SIG-M5 treated with dmso at 0.1 percent for 504 hours (cell line): ENCODE measurements around the gene ELK1.

Experiments used
- DNase-seq: peaks from one replicate; lab custom pipeline; 2025; ENCODE audit not compliant: unreplicated experiment; lab: John Stamatoyannopoulos, UW

Gene ELK1

DNA sequence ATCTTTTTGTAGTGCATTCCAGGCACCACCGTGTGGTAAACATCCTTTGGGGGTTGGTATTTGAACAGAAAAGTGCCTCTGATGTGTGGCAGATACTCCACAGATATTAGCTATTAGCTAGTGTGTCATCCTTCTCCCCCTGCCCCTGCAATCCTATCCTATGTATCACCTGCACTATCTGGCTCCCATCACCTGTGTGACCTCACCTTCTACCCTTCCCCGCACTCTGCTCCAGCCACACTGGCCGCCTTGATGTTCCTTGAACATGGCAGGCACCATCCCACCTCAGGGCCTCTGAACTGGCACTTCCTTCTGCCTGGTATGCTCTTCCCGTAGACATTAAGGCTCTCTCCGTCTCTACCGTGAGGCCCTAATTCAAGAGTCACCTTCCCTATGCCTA is 3.7 kb downstream of the ELK1 start:
- DNase-seq: no peak

DNA sequence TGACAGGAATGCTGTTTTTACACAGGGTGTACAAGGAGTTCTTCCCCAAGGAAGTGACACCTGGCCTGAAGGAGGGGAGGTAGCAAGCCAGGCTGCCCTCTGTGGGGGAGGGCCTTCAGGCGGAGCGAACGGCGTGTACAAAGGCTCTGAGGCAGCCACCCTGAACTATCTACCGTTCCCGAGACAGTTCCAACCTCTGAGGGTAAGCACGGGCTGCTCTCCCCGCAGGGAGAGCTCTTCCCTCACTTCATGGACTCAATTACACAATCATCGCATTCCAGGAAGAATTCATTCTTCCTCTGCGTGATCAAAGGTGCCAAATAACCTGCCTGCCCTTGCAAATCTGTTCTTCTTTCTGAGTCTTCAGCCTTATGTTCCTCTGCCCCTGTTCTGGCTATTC is 4.8 kb downstream of the ELK1 start:
- no peak for DNase-seq

DNA sequence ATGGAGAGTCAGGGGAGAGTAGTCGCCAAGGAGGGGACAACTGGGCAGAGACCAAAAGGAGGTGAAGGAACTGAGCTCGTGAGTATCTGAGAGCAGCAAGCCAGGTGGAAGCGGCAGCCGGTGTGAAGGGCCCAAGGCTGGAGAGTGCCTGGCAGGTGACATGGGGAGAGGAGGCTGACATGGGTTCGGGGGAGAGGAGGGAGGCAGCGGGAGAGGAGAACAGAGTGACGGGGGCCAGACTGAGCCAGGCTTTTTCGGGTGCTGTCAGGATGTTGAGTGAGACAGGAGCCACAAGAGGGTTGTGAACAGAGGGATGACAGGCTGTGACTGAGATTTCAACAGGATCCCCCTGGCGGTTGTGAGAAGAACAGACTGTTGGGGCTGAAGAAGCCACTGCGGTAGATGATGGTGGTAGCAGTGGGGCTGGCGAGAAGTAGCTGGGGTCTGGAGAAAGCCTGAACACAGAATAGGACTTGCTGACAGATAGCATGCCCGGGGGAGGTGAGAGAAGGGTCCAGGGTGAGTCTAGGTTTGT is 5.7 kb downstream of the ELK1 start:
- DNase-seq: peak; percentile 49

DNA sequence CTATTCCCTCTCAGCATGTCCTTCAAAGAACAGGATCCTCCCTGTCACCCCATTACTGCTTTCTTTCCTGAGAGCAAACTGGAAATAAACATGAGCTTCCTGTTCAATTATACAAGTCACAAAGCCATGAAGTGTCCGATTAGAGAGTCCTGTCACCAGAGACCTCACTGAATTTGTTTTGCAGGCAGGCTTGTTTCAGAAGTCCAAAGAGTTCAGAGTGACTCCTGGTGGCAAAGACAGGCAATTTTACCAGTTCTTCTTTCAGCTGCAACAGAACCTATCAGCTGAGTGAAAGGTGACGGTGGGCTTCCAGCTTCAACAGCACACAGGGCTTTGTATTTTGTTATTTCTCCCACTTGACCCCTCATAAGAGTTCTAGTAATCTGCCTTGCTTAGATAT is 6.4 kb downstream of the ELK1 start:
- DNase-seq: peak; percentile 10

DNA sequence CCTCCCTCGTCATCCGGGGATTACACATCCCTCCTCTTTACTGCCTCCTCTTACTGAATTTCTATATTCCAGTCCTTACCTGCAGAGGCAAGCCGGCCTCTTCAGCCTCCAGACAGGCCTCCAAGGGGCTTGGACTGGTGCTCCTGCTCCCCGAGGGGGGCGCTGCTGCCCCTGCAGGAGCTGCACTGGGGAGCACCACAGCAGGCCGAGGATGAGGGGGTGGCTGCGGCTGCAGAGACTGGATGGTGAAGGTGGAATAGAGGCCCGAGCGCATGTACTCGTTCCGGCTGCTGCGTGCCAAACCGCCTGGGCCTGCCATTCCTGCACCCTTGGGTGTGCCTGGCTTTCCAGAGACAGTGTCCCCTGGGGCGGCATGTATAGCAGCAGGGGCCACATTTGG is 11.5 kb downstream of the ELK1 start:
- no peak for DNase-seq

DNA sequence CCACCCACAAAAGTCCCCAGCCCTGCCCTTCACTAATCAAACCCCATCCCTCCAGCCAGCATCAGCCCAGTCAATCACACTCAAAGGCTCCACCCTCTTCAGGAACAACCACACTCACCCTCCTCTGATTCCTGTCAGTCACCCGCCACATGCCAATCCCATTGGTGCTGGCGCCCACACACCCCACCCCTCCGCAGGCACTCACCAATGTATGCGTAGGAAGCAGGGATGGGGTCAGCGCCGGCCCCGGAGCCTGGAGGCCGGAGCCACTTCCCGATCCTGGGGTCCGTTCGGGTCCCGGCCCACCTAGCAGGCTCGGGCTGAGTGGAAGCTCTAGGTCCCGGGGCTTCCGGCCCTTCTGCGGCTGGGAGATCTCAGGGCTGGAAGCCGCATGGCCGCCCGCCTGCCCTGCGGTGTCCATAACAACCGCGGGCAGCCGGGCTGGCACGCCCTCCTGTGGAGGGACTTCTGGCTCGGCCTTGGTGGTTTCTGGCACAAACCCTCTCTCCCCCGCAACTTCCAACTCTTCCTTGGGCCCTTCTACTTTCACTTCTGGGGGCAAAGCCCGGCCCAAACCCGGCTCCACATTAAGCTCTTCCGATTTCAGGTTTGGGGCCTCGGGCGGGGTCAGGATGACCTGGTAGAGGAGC is 12.7 kb downstream of the ELK1 start:
- DNase-seq: no peak

DNA sequence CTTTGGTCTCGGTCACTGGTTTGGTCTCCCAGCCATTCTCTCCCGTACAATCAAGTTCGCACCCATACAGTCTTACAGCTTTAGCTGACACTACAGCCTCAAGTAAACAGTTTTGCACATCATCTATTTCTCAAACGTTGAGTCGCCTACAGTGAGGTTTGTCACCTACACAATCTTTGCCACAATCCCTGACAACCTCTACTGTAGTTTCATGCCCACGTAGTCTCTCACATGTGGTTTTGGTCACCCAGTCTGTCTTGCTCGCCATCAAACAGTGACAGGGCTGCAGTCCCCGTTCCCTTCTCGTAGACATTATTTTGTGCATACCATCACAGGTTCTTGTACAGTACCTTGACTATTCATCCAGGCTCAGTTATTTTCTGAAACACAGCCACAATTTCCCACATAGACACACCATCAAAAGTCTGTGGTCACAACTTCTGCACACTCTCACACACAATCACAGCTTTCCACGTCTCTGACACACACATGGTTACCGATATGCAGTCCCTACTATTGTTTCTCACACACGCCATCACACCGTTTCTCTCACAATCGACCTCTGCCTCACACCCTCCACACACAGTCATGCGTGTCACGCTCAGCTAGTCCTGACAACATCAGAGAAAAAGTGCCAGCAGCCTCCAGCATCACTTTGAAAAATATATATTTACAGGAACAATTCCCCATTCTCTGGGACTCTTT is 15.3 kb downstream of the ELK1 start:
- DNase-seq: no peak

DNA sequence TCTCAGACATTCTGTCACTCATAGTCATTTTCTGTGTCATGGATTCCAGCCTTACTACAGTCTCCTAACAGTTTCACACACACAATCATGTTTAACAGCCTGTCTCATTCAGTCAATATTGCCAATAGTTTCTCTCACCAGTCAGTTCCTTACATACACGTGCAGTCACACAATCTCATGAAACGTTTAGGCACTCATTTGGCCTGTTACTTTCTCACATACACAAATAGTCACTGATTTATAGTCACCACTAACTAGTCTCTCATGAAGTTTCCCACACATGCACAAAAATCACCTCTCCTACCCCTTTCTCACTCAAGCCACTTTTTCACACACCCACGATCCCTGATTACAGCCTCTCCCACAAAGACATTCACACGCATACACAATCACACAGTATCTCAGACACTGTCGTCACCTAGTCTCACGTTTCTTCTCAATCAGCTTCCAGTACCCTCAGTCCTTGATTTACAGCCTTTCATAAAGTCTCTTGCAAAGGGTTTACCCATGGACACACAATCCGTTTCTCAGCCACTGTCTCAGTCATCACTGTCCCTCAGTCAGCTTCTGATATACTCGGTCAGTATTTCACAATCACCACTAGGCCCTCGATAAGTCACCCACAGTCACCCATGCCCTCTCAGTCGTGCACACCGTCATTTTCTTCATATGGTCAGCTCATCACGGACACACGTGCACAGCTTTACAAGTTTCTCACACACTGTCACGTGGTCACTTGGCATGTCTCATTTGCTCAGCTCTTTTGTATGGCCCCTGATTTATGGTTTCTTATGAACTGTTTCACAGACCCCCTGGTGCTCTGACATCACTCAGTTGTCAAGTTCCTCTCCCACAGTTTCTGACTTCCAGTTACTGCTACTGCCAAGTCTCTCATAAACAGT is 16.4 kb downstream of the ELK1 start:
- DNase-seq: no peak

DNA sequence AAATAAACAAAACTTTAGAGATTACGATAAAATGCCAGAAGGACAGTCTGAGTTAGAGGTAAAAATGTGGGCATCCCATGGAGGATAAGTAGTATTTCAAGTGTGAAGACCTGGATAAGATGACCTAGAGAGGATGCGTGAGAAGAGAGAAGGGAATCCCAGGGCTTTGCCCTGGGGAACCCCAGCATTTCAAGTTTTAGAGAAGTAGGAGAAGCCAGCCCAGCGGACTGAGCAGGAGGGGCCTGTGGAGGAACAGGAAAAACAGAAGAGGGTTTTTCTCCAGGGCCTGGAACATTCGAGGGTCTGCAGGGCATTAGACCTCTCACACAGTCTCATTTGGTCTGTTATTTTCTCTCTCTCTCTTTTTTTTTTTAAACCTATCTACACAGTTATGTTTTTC is 17.7 kb downstream of the ELK1 start:
- DNase-seq: no peak

DNA sequence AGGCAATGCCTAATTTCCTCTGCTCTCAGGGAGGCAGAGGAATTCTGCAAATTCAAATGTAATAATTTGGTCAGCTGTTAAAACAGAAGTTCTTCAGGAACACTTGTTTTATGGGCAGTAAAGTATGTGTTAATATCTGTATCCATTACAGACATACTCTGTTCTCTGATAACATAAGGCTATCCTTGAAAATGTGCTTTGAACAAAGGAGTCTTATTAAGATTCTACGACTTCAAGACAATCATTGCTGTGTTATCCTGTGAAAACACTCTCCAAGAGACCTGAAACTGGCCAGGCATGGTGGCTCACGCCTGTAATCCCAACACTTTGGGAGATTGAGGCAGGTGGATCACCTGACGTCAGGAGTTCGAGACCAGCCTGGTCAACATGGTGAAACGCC is 18.7 kb downstream of the ELK1 start:
- DNase-seq: no peak

DNA sequence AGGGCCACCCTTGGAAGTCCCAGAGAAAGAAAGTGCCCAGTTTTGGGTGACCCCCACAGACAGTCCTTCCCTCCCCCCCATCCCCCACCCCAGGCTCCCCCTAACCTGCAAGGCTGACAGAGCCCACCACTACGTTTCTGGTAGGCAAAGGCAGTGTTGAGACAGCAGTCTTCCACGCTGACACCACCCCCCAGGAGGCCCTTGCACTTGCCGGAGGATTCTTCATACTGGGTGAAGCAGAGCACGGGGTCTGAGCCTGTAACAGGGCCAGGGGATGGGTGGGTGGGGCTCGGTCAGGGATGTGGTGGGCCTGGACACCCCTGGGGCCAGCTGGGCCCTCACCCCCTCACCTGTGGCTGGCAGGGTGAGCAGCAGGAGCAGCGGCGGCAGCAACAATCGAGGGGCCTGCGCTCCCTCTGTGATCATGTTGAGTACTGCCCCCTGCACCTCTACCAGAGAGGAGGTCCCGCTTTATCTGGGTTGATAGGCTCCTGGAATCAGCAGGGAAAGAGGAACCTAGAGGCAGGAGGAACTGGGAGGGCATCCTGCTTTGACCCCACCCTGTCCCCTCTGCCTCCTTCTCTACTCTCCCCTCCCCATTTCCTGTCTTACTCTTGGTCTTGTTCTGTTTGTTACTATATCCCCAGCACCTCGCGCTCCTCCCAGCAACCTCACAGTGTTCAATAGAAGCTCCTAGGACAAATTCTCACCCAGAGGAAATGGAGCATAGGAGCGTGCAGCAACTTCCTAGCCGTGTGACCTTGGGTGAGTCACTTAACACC is 20.8 kb downstream of the ELK1 start, which contains the start of gene CFP:
Gene CFP, minus strand, starts transcription at position 512 of the 782 bp plus-strand sequence. Its CDS starts 86 bp downstream, at position 426.
- peak; percentile 27 for DNase-seq

DNA sequence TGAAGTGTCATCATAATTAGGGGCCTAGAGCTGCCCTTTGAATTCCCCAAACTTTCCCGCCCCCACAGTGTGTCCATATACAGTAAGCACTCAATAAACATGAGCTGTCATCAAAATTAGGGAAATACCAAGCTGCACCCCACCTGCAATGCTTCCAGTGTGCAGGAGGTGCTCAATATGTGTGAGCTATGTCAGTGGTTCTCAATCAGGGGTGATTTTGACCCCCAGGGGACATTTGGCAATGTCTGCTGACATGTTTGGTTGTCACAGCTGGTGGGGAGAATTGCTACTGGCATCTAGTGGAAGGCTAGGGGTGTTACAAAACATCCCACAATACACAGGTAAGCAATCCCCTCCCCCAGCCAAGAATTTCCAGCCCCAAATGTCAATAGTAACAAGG is 21.4 kb downstream of the ELK1 start:
- DNase-seq: no peak

DNA sequence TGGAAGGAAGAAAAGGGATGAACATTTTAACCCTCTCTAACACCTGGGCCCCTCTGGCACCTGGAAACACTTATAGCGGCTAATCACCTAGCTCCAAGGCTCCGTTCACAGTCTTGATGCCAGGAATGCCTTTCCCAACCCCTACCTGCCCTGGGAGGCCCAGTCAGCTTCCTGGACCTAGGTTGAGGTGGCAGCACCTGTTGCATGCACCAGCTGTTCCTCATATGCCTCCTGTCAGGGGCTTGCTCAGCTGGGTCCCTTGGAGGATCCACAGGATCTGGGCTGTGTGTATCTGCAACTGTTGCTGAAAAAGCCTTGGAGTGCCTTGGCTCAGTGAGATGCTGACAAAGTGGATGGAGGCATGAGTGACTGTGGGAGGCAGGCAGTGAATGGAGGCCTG is 25.0 kb downstream of the ELK1 start:
- no peak for DNase-seq

DNA sequence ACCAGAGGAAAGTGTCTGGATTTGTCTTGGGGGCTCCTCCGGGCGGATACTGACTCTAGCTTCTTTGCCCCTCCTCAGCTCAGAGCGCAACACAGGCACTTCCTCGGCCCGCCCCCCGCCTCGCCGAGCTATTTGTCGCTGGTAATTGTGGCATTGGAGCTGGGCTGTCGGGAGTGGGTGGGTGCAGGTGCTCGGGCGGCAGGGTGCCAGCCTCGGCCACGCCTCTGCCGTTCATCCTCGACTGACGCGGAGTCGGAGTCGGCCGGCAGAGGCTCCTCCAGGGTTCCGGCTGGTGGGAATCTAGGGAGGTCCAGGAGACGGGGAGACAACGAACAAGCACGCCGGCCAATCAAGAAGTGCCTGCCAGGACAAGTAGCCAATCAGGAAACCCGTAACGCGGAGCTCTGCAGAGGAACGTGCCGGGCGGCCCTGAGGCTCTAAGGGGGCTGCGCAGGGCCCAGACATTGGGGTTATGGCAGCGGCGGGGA is 26.8 kb downstream of the ELK1 start:
- peak; percentile 18 for DNase-seq

DNA sequence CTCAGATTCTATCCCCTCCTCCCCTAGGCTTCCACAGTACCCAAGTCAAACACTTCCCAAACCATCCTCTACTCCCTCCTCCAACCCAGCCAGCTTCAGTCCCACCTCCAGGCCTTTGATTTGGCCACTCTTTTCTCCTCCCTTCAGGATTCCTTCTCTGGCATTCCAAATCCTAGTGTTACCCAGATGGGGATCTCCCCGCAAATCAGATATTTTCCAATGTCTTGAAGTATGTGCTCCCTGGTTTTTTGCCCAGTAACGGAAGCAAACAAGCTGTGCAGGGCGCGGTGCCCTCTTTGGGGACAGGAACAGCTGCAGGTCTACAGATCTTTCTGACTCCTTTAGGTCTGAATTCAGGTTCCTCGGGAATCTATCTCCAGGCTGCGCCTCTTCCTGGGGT is 28.5 kb downstream of the ELK1 start:
- DNase-seq: no peak

DNA sequence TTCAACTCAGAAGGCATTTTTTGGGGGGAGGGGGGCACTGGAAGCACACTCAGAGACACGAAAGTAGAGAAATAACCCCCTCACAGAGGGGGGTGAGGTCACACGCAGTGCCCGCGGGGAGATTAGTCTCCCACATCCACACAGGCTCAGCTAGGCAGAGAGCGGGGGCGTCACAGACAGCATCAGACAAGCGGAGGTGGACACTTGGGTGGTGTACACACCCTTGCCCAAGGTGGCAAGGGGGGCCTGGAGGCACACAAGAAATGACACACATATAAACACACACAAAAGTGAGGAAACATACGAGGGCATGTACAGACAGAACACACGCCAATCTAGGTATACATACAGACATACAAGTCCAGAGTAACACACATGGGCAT is 30.1 kb downstream of the ELK1 start:
- DNase-seq: no peak

DNA sequence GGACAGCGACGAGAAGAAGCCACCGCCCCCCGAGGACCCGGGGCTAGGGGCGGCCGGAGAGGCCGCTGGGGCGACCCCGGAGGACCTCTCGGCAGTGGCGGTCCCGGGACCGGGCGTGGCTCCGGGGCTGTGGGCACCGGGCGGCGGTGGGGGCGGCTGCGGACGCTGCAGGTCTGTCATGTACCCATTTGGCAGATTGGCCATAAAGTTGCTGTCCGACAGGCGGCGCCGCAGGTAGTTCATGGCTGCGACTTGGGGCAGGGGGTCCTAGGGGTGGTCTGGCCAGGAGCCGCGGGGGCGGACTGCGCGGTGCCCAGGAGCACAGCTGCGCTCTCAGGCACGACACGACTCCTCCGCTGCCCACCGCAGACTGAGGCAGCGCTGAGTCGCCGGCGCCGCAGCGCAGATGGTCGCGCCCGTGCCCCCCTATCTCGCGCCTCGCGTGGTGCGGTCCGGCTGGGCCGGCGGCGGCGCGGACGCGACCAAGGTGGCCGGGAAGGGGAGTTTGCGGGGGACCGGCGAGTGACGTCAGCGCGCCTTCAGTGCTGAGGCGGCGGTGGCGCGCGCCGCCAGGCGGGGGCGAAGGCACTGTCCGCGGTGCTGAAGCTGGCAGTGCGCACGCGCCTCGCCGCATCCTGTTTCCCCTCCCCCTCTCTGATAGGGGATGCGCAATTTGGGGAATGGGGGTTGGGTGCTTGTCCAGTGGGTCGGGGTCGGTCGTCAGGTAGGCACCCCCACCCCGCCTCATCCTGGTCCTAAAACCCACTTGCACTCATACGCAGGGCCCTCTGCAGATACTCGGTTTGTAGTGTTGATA is 30.7 kb downstream of the ELK1 start, which contains the start of gene SYN1:
Gene SYN1, minus strand, starts transcription at position 372 of the 817 bp plus-strand sequence. Its CDS starts 129 bp downstream, at position 243.
- DNase-seq: peak; percentile 33

DNA sequence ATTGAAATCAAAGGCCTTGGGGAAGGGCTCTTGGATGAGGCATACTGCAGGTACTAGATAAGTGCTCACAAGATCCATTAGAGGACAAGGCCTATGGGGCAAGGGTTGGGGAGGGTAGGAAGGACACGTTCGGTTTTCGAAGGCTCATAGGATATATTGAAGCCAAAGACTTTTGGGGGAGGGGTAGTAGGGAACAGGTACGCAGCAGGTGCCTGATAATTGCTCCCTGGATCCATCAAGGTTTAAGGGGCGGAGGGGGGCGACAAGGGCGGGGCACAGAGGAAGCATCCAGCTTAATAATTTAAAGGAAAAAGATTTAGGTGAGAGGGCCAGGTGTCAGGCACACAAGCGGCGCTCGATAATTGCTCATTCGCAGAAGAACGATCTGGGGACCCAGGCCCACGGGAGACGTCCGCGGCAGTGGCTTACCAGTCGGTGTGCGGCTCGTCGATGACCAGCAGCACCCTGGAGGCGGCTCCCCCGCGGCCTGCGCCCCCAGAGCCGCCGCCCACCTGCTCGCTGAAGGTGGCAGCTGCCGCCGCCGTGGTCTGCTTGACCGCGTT is 31.4 kb downstream of the ELK1 start:
- DNase-seq: no peak

DNA sequence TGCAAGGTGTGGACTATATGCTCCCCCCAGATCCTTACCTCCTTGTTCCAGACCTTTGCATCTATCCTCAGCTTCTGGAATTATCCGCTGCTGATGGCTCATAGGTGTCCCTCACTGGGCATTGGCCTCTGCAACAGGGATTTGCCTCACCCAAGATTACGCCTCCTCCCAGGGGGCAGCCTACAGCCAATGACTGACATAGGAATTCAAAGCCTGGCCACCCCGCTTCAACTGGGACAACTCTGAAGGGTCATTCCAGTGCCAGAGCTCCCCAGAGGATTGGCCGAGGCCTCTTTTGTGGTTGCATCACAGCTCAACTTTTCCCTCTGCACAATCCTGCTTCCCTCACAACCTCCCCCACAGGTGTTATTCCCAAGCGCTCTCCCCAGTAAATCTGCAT is 35.7 kb downstream of the ELK1 start:
- DNase-seq: no peak
